GM12875 (cell line): ENCODE data around the gene SLC35F6.

ENCODE experiments used
- H3K4me3 ChIP-seq: one replicate; pipeline ENCODE4 v1.5.1; 2011; ENCODE audit warnings: low read depth, low read length, control low read depth
- CTCF ChIP-seq: IDR thresholded peaks from 2 replicates; pipeline ENCODE4 v1.5.1; 2011; ENCODE audit warnings: low read depth, mild to moderate bottlenecking, control low read depth, inconsistent platforms, low read length, moderate library complexity, borderline replicate concordance; ENCODE audit not compliant: insufficient read depth

SLC35F6 gene

DNA sequence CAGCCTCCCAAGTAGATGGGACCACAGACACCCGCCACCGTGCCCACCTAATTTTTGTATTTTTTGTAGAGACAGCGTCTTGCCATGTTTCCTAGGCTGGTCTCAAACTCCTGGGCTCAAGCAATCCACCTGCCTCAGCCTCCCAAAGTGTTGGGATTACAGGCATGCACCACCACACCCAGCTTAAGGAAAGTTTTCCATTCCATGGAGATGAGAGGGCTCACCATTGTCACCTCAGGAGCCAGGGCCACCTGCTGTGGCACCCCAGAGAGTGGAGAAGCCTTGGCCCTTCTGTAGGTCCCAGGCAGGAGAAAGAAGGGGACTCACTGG lies 4.6 kb downstream of the SLC35F6 start:
- TF ChIP-seq CTCF, result no peak
- no peak overlapping the region for H3K4me3 ChIP-seq

- no peak for TF ChIP-seq CTCF
- no peak overlapping the region for H3K4me3 ChIP-seq
These were observed 5.1 kb downstream of the SLC35F6 start for GRCh38 chr2:26769089-26769761.

DNA sequence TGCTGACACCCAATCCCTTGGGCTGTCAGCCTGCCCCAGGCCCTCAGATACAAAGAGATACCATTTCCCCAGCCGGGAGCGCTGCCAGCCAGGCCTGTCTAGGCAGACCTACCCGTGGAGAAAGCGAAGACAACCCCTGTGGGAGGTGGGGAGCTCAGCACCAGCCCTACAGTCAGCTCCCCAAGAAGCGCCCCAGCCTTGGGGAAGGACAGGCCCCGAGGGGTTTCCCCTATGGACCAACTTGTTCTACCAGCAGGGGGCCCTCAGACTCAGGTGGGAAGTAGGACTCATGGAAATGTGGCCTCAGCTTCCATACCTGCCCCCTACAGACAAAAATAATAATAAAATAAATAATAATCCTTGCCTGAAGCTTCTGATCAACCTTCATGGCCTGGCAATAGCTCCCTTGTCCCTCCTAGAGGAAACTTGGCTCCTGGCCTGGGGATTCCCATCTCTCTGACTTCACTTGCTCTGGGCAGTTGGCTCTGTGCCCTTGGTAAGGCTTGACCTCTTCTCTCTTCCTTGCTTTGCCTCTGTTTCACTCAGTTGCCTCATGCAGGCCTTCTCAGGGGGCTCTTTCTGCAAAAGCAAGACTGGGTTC lies 7.0 kb downstream of the SLC35F6 start:
- peak; percentile 70 for TF ChIP-seq CTCF

DNA sequence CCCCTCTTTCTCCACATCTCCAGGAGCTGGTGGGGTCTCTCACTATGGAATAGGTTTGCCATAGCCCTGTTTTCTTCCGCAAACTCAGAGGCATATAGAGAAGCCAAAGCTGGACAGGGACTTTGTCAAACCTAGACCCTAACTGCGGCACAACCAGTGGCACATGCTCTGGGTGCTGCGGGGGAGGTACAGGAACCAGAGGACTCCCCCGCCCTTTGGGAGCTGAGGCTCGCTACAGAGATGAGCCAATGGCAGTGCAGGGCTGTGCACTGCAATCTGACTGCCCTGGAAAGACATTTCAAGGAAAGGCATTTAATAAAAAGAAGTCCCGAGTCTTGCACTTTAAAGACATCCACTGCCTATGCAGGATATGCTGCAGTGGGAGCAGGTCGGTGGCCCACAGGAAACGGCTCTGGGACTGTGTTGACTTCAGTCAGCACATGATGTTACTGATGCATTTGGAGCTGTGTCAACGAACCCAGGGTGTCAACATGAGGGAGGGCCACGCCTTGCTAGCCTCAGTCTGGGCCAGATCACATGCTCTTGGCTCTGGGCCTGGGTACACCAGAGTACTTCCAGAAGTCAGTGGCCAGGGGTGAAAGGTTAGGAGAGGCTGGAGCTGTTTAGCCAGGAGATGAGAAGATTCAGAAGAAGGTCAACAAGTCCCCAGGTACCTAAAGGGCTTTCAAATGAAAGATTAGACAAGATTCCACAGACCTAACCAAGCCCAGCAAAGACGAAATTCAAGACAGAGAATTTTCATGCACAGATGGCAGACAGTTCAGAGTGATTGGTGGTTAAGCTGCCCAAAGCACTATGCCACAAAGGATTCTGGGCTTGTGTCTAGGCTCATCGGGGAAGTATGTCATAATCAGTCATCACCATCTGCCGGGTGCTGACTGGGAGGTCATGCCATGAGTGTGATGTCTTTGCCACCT lies 8.2 kb downstream of the SLC35F6 start:
- TF ChIP-seq CTCF, result no peak
- no peak overlapping the region for H3K4me3 ChIP-seq

More for the DNA sequence above, 7.0 kb downstream of the SLC35F6 start:
- H3K4me3 ChIP-seq, result no peak overlapping the region

DNA sequence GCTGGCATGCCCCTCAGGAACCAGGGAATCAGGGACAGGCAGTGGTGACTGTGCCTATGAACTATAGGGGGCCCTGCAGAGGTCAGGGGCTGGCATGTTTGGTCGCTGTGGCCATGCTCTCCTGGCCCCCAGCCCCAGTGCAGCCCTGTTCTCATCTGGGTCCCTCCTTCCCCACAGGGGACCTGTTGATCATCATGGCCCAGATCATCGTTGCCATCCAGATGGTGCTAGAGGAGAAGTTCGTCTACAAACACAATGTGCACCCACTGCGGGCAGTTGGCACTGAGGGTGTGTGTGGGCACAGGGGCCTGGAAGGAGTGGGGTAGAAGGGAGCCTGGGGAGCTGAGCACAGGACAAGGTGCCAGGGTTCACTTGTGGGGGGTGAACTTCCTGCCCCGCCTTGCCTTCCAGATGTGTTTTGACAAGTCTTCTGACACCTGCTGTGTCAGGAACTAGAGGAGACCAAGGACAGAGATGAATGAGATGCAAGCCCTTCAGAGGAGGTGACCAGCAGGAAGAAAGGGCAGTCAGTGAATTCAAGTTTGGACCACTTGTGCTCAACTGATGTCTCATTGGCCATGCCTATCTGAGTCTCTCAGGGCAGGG lies 12.2 kb downstream of the SLC35F6 start:
- no peak overlapping the region for H3K4me3 ChIP-seq
- no peak for TF ChIP-seq CTCF

GRCh38 chr2:26778098-26778497 lies 14.0 kb downstream of the SLC35F6 start:
- TF ChIP-seq CTCF, result no peak
- no peak overlapping the region for H3K4me3 ChIP-seq

DNA sequence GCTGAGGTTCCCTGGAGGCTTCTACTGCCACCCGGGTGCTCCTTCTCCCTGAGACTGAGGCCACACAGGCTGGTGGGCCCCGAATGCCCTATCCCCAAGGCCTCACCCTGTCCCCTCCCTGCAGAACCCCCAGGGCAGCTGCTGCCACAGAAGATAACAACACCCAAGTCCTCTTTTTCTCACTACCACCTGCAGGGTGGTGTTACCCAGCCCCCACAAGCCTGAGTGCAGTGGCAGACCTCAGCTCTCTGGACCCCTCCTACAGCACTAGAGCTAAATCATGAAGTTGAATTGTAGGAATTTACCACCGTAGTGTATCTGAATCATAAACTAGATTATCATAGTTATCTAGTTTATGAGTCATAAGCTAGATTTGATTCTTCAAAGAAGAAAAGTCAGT lies 14.4 kb downstream of the SLC35F6 start:
- no peak for TF ChIP-seq CTCF
- no peak overlapping the region for H3K4me3 ChIP-seq
